Middle frontal gyrus (tissue), 1 donor: ENCODE measurements around the gene ARRDC2.
A peak's percentile ranks its signal among the peaks of the same experiment; 100 is the strongest.
"Not testable (repeated sequence)": the region's sequence is repeated elsewhere in the genome, so short reads cannot be mapped to it uniquely, and the experiment has no call there.

Experiments used
- DNase-seq: peaks from one replicate; pipeline ENCODE4 v3.0.0-alpha.2; 2015; ENCODE audit warnings: low spot score; ENCODE audit errors: extremely low spot score

The ARRDC2 gene

GRCh38 chr19:17989425-17990094 lies 18.4 kb upstream of the ARRDC2 start:
- no peak for DNase-seq

- no peak for DNase-seq
These were observed 14.7 kb upstream of the ARRDC2 start for GRCh38 chr19:17993076-17993813.

DNA sequence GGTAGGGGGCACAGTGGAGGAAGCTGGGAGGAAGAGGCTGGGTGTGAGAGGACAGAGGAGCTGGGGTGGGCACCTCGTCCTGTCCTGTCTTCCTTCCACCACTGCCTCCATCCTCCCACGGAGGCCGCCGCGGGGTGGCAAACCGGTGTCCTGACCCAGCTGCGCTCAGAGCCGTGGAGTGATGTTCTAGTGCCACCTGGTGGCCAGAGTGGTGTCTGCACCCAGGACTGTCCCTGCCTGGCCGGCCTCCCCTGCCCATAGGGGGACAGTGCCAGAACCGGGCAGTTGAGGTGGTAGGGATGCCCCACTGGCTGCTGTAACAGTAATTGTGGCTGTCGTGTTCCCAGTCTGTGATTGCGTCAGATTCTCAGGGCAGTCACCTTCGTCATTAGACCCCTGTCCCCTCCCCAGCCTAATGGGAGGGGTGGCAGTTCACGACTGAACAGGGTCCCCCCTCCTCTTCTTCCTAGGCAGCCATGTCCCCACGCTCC lies 11.1 kb upstream of the ARRDC2 start:
- peak; percentile 69 for DNase-seq

DNA sequence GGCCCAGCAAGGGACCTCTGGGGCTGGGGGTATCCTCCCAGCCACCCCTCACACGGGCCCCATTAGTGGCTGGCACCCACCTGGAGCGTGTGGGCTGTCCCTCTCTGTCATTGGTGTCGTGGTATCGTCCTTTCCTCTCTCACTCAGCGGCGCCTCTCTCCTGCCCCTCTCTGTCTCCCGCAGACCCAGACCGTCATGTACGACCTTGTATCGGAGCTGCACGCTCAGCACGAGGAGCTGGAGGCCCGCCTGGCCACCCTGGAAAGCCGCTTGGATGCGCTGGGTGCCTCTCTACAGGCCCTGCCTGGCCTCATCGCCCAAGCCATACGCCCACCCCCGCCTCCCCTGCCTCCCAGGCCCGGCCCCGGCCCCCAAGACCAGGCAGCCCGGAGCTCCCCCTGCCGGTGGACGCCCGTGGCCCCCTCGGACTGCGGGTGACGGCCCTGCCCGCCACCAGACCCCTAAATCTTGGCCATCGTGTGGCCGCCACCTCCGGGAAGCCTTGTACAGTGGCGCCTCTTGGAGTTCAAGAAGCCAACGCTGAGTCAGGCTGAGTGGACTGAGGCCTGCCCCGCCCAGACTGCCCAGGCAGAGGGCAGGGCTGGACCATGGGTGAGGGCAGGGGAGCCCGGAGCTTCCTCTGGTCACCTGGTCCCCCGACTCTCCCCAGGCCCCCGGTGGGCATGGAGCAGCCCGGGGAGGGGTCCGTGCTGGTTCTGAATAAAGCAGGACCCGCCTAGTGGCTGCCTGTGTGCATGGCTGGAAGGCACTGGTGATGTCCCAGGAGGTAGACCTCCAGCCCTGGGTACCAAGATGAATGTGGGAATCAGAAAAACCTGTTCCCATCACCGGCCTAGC lies 9.8 kb upstream of the ARRDC2 start:
- no peak for DNase-seq

- no peak for DNase-seq
These were observed 9.2 kb upstream of the ARRDC2 start for GRCh38 chr19:17998827-17999150.

GRCh38 chr19:17999684-18000479 lies 8.1 kb upstream of the ARRDC2 start:
- DNase-seq, result no peak

DNA sequence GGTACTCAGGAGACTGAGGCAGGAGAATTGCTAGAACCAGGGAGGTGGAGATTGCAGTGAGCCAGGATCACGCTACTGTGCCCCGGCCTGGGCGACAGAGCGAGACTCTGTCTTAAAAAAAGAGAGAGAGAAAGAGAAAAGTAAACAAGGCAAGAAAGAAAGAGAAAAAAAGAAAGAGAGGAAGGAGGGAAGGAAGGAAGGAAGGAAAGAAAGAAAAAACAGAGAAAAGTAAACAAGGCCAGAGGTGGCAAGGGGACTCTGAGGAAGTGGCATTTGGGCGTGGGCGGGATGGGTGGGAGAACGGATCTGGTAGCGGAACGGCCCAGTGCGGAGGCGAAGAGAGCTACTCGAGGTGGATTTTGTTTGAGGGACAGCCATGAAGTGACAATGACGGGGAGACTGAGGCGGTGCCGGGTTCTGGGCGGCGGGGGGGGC lies 7.5 kb upstream of the ARRDC2 start:
- no peak for DNase-seq

DNA sequence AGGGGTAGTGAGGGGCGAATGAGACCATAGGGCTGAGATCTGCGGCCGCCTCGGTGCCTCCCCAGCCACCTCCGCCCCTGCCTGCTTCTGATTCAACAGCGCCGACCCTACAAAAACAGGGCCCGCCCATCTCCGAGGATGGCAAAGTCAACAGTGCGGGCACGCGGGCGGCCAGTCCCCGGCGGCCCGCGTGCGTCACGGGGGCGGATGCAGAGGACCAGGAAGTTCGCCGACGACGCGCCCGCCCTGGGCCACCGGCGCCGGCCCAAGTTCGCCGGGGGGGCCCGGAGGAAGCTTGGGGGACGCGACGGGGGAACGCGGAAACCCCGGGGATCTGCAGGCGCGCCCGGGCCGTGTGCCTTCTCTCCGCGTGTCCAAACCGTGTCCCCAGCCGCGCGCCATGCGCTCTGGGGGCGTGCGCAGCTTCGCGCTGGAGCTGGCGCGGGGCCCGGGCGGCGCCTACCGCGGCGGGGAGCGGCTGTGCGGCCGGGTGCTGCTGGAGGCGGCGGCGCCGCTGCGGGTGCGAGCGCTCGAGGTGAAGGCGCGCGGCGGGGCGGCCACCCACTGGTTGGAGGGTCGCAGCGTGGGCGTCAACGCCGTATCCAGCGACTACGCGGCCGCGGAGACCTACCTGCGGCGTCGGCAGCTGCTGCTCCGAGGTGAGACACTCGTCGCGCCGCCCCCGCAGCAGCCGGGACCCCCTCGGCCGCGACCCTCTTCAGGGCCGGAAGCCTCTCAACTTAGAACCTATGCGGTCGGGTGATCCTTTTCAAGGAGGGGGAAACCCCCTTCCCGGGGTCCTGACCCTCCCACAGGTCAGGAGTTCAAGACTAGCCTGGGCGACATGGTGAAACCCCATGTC lies 6.8 kb upstream of the ARRDC2 start:
- DNase-seq, result peak; percentile 52

- DNase-seq, result no peak
These were observed 6.1 kb upstream of the ARRDC2 start for GRCh38 chr19:18001777-18002345.

DNA sequence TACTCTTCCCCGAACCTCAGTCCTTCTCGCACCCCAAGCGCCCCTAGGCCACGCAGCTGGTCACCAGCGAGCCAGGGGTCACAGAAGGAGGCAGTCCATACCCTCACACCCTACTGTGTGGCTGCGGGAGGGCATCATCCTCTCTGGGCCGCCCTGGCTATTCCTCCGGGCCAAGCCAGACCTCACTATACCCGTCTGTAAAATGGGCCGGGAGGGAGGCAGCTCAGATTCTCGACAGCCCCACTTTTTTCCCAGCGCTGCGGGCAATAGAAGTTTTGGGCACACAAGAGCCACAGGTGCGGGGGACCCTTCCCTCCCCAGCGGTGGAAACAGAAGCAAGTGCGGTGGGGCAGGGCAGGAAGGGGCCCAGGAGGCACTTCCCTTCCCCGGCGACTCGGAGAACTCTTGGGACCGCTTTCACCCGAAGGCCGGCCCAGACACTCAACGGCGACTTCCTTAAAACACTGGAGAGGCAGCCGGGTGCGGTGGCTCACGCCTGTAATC lies 5.6 kb upstream of the ARRDC2 start:
- no peak for DNase-seq

- not testable (repeated sequence) for DNase-seq
These were observed 2.2 kb upstream of the ARRDC2 start for GRCh38 chr19:18005750-18006149.

- peak; percentile 86 for DNase-seq
These were observed 690 bp upstream of the ARRDC2 start for GRCh38 chr19:18007044-18007916.

GRCh38 chr19:18008814-18009213 lies 844 bp downstream of the ARRDC2 start:
- DNase-seq, result no peak

DNA sequence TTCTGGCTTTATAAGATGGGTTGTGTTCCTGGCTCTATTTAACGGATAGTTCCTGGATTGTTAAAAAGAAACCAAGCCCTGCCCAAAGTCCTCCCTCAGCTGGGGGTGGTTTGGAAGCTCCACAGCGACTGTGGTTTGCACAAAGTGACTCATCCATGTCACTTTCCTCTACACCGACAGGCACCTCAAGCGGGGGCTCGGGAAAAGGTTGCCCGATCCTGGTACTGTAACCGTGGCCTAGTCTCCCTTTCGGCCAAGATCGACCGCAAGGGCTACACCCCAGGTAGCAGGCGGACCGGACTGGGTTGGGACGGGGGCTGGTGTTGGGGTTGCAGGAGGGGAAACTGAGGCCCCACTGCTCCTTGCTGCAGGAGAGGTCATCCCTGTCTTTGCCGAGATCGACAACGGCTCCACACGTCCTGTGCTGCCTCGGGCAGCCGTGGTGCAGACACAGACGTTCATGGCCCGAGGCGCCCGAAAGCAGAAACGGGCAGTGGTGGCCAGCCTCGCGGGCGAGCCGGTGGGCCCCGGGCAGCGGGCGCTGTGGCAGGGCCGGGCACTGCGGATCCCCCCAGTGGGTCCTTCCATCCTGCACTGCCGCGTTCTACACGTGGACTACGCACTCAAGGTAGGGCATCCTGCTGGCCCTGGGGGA lies 1.6 kb downstream of the ARRDC2 start:
- no peak for DNase-seq

GRCh38 chr19:18010149-18010548 lies 2.2 kb downstream of the ARRDC2 start:
- DNase-seq, result no peak

- DNase-seq, result no peak
These were observed 5.5 kb downstream of the ARRDC2 start for GRCh38 chr19:18013210-18014111.

GRCh38 chr19:18014197-18014596 lies 6.2 kb downstream of the ARRDC2 start:
- DNase-seq, result no peak
